Gastroesophageal sphincter (tissue), 3 donors: Measurements from ENCODE around the gene TSACC.

Source experiments
- POLR2A ChIP-seq, 2 donors: fragments of 450-650 bp; IDR thresholded peaks; one replicate each; pipeline ENCODE4 v1.6.1; 2017; ENCODE audit warnings: antibody characterized with exemption in 2 of 2, mild to moderate bottlenecking in 2 of 2, moderate library complexity in 1 of 2
- TF ChIP-seq, protein P1 (sequence below), 4 experiments: fragments of 200-600 bp in 2 of 4; fragments of 450-650 bp in 2 of 4; sonication (generic) in 1 of 4; IDR thresholded peaks; one replicate each; pipeline ENCODE4 v1.5.1; 2017 to 2019; ENCODE audit warnings: antibody characterized with exemption in 4 of 4, mild to moderate bottlenecking in 2 of 4, moderate library complexity in 2 of 4

DNA sequence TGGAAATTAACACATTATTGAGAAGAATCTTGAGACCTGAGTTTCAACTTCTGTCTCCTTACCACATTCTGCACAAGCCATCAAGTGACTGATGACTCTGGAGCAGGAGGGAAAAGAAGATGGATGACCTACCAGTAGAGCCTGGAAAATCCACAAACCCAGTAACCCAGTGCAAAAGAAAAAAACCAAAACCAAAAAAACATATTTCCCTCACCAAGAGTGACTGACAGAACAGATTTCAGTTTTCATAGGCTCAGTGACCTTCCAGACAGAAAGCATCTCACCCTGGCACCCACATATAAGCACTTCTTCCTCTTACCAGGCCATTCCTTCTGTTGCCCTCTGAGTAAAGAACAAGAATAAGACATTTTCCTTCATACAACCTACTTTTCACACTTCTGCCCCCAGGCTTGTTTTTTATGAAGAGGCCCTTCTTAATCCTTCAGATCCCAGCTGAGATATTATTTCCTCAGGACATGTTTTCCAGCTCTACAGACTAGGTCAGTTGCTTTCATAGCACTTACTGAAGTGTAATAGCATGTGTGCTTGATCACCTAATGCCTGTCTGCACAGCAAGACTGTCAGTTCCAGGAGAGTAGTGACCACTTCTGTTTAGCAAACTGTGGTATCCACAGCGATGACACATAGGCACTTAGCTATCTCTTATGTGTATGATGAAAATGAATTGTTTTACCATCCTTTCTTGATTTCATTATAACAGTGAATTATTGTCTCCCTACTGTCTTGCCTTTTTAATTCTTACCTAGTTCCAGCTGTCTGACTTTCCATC, 4.0 kb downstream of the TSACC start:
- TF ChIP-seq, protein P1, sequence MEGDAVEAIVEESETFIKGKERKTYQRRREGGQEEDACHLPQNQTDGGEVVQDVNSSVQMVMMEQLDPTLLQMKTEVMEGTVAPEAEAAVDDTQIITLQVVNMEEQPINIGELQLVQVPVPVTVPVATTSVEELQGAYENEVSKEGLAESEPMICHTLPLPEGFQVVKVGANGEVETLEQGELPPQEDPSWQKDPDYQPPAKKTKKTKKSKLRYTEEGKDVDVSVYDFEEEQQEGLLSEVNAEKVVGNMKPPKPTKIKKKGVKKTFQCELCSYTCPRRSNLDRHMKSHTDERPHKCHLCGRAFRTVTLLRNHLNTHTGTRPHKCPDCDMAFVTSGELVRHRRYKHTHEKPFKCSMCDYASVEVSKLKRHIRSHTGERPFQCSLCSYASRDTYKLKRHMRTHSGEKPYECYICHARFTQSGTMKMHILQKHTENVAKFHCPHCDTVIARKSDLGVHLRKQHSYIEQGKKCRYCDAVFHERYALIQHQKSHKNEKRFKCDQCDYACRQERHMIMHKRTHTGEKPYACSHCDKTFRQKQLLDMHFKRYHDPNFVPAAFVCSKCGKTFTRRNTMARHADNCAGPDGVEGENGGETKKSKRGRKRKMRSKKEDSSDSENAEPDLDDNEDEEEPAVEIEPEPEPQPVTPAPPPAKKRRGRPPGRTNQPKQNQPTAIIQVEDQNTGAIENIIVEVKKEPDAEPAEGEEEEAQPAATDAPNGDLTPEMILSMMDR (IDR thresholded peaks at IDR 0.05) = no peak
- TF ChIP-seq POLR2A (IDR thresholded peaks at IDR 0.05) = no peak
